Measurements from ENCODE around the gene KLHL8. TPM values are rescaled to one million over a fixed set of nuclear protein-coding genes. Genes with fewer than 3 reads are reported as not detected.

Gene KLHL8
- total and polyA plus RNA-seq, 12 donors, result 2.1 to 14.8 (median 8.9) TPM

- H3K27ac ChIP-seq, result no peak overlapping the region
- intact Hi-C loops (cut with DNase I), result no loop called here
- H3K4me3 ChIP-seq, result no peak overlapping the region
- no peaks in the 10 kb centered on the region for H3K9me3 ChIP-seq (replicated peaks in 1 of 3)
- TF ChIP-seq POLR2A (IDR thresholded peaks at IDR 0.05), result no peak
- TF ChIP-seq CTCF (IDR thresholded peaks at IDR 0.05), result no peak
- no peaks in the 10 kb centered on the region for H3K4me1 ChIP-seq (replicated peaks in 1 of 2)
- H3K36me3 ChIP-seq (replicated peaks in 1 of 2), result peaks cover 0 to 89% of the 10 kb centered on the region in 2 donors
- H3K27me3 ChIP-seq, result no peaks in the 10 kb centered on the region
- 90 to 96% (median 92%) methylated on average over 8 of the region's 8 CpGs for WGBS, 4 donors
- DNase-seq, result no peak
Observed at GRCh38 chr4:87132035-87132434, 88.4 kb downstream of the KLHL8 start.

GRCh38 chr4:87130985-87131703 is 89.3 kb downstream of the KLHL8 start:
- Histone ChIP-seq H3K27me3 (no peaks in the 10 kb centered on the region), H3K27ac (no peak overlapping the region), H3K4me1 (replicated peaks in 1 of 2) (no peaks in the 10 kb centered on the region), H3K4me3 (no peak overlapping the region), H3K36me3 (replicated peaks in 1 of 2) (peaks cover 0 to 89% of the 10 kb centered on the region in 2 donors), H3K9me3 (replicated peaks in 1 of 3) (no peaks in the 10 kb centered on the region)
- 96 to 99% (median 97%) methylated on average over 7 of the region's 7 CpGs for WGBS, 4 donors
- DNase-seq, result no peak
- intact Hi-C loops (cut with DNase I), result no loop called here
- TF ChIP-seq POLR2A (IDR thresholded peaks at IDR 0.05), result no peak
- no peak for TF ChIP-seq CTCF (IDR thresholded peaks at IDR 0.05)

GRCh38 chr4:87129681-87130080 is 90.7 kb downstream of the KLHL8 start:
- no peak for DNase-seq
- H3K4me3 ChIP-seq, result no peak overlapping the region
- no peaks in the 10 kb centered on the region for H3K27me3 ChIP-seq
- TF ChIP-seq CTCF (IDR thresholded peaks at IDR 0.05) (no peak), POLR2A (IDR thresholded peaks at IDR 0.05) (no peak)
- 96 to 99% (median 97%) methylated on average over 6 of the region's 6 CpGs for WGBS, 4 donors
- H3K4me1 ChIP-seq (replicated peaks in 1 of 2), result no peaks in the 10 kb centered on the region
- no peak overlapping the region for H3K27ac ChIP-seq
- no peaks in the 10 kb centered on the region for H3K9me3 ChIP-seq (replicated peaks in 1 of 3)
- intact Hi-C loops (cut with DNase I), result no loop called here
- peaks cover 0 to 93% of the 10 kb centered on the region in 2 donors for H3K36me3 ChIP-seq (replicated peaks in 1 of 2)

- intact Hi-C loops (cut with DNase I), result no loop called here
- no peak for DNase-seq
- Histone ChIP-seq H3K36me3 (replicated peaks in 1 of 2) (peaks cover 0 to 81% of the 10 kb centered on the region in 2 donors), H3K27ac (no peak overlapping the region), H3K27me3 (no peaks in the 10 kb centered on the region), H3K4me3 (no peak overlapping the region), H3K4me1 (replicated peaks in 1 of 2) (peaks cover 0 to 3% of the 10 kb centered on the region in 2 donors), H3K9me3 (replicated peaks in 1 of 3) (no peaks in the 10 kb centered on the region)
- no peak for TF ChIP-seq POLR2A (IDR thresholded peaks at IDR 0.05)
- TF ChIP-seq CTCF (IDR thresholded peaks at IDR 0.05), result no peak
- WGBS, 4 donors, result 85 to 94% (median 90%) methylated on average over 2 of the region's 2 CpGs
Observed at GRCh38 chr4:87128006-87128705, 92.3 kb downstream of the KLHL8 start.

Measured in adrenal gland (tissue), 12 donors.